AG04449 (cell line): Measurements from ENCODE around the gene CABP7.

Experiments used
- CTCF ChIA-PET: fragments of 350-600 bp; formaldehyde crosslinking; extraction: SDS; loops from one replicate; lab custom pipeline; 2021; ENCODE audit warnings: antibody characterized with exemption; lab: Yijun Ruan, JAX
- POLR2A ChIA-PET: fragments of 400-600, 350-600 bp; formaldehyde crosslinking; extraction: SDS; loops from one replicate; lab custom pipeline; 2020; ENCODE audit warnings: antibody characterized with exemption, inconsistent platforms; lab: Yijun Ruan, JAX
- DNase-seq: peaks from one replicate; pipeline ENCODE4 v3.0.0-alpha.2; 2010; ENCODE audit warnings: low read depth, low spot score
- H3K4me3 ChIP-seq: 2 replicates; pipeline ENCODE4 v1.5.1; 2011; ENCODE audit warnings: low read depth, mild to moderate bottlenecking, control low read depth, low read length
- CTCF ChIP-seq: IDR thresholded peaks from one replicate; pipeline ENCODE4 v1.5.1; 2011; ENCODE audit warnings: mild to moderate bottlenecking, moderate library complexity, low read length, control low read depth, inconsistent platforms; ENCODE audit not compliant: insufficient read depth; ENCODE audit errors: missing control alignments

Gene CABP7

GRCh38 chr22:29758959-29759358 is 39.2 kb downstream of the CABP7 start:
- no peak for TF ChIP-seq CTCF
- no peak overlapping the region for H3K4me3 ChIP-seq
- DNase-seq = no peak
- POLR2A ChIA-PET = no interaction called here
- CTCF ChIA-PET = no interaction called here

GRCh38 chr22:29762263-29762662 is 42.5 kb downstream of the CABP7 start:
- no peak overlapping the region for H3K4me3 ChIP-seq
- TF ChIP-seq CTCF = no peak
- POLR2A ChIA-PET = no interaction called here
- CTCF ChIA-PET = interaction anchor here (1.1 to 1.7 kb wide), 2 partner anchors 31 to 243 kb away, joined by 3 to 4 read pairs; no protein-coding TSS in a partner anchor
- DNase-seq = no peak

GRCh38 chr22:29765905-29766631 is 46.3 kb downstream of the CABP7 start:
- DNase-seq = no peak
- H3K4me3 ChIP-seq = peak overlapping the region; percentile 98
- ChIA-PET CTCF (interaction anchor here (1.0 to 1.8 kb wide), 2 partner anchors 239 to 322 kb away, joined by 5 to 10 read pairs; no protein-coding TSS in a partner anchor), POLR2A (interaction anchor here (0.5 to 1.6 kb wide), 2 partner anchors 24 to 229 kb away, joined by 3 read pairs; no protein-coding TSS in a partner anchor)
- no peak for TF ChIP-seq CTCF

- ChIA-PET CTCF (interaction anchor here (0.8 to 1.8 kb wide), 3 partner anchors 141 to 322 kb away, joined by 3 to 10 read pairs (median 5); no protein-coding TSS in a partner anchor), POLR2A (interaction anchor here (0.5 to 1.6 kb wide), 2 partner anchors 25 to 229 kb away, joined by 3 read pairs; no protein-coding TSS in a partner anchor)
- DNase-seq = peak; percentile 74
- peak within 1 kb of the TSS; percentile 98 for H3K4me3 ChIP-seq
- no peak for TF ChIP-seq CTCF
Measured at GRCh38 chr22:29766632-29767170, 46.9 kb downstream of the CABP7 start, which contains the start of gene ZMAT5. Gene ZMAT5 (minus strand): TSS chr22:29767007. CDS start chr22:29748544, 18,463 bp downstream.

GRCh38 chr22:29767171-29768051 is 47.6 kb downstream of the CABP7 start, which contains the start of gene UQCR10:
Gene UQCR10 (plus strand): TSS chr22:29767369. CDS start chr22:29767399, 30 bp downstream.
- H3K4me3 ChIP-seq = peak within 1 kb of the TSS; percentile 98
- ChIA-PET CTCF (interaction anchor here (0.8 to 1.8 kb wide), 3 partner anchors 142 to 321 kb away, joined by 3 to 10 read pairs (median 5); no protein-coding TSS in a partner anchor), POLR2A (interaction anchor here (1.6 kb wide), 1 partner anchor 26 kb away, joined by 3 read pairs; no protein-coding TSS in a partner anchor)
- no peak for DNase-seq
- TF ChIP-seq CTCF = no peak
